SK-N-SH treated with all-trans-retinoic acid at 6 μM for 48 hours (cell line): ENCODE results near the gene TAF1B.

Experiments used
- CREB5 ChIP-seq: fragments of 250-450 bp; sonication (Bioruptor Pico); IDR thresholded peaks from 2 replicates; pipeline ENCODE4 v1.5.1; 2020; ENCODE audit warnings: low read depth, mild to moderate bottlenecking, moderate library complexity
- ISL1 ChIP-seq: fragments of 250-450 bp; sonication (Bioruptor Pico); IDR thresholded peaks from 2 replicates; pipeline ENCODE4 v2.1.2; 2022; ENCODE audit warnings: mild to moderate bottlenecking, moderate library complexity
- PATZ1 ChIP-seq: fragments of 250-450 bp; sonication (Bioruptor Pico); IDR thresholded peaks from 2 replicates; pipeline ENCODE4 v1.8.0; 2020; ENCODE audit warnings: mild to moderate bottlenecking, moderate library complexity, borderline replicate concordance
- POU6F1 ChIP-seq: fragments of 250-450 bp; sonication (Bioruptor Pico); IDR thresholded peaks from 2 replicates; pipeline ENCODE4 v1.8.0; 2021; ENCODE audit warnings: low read depth, mild to moderate bottlenecking, moderate library complexity, borderline replicate concordance
- TCF4 ChIP-seq: fragments of 250-450 bp; sonication (Bioruptor Pico); IDR thresholded peaks from 2 replicates; pipeline ENCODE4 v1.8.0; 2021; ENCODE audit warnings: mild to moderate bottlenecking, moderate library complexity, borderline replicate concordance

GRCh38 chr2:9803023-9803805 is 40.1 kb upstream of the TAF1B start:
- TF ChIP-seq PATZ1 (no peak), ISL1 (no peak), CREB5 (CRISPR knock-in tag) (no peak), POU6F1 (no peak), TCF4 (CRISPR knock-in tag) (no peak)
